ENCODE data around the gene DPYD.

DNA sequence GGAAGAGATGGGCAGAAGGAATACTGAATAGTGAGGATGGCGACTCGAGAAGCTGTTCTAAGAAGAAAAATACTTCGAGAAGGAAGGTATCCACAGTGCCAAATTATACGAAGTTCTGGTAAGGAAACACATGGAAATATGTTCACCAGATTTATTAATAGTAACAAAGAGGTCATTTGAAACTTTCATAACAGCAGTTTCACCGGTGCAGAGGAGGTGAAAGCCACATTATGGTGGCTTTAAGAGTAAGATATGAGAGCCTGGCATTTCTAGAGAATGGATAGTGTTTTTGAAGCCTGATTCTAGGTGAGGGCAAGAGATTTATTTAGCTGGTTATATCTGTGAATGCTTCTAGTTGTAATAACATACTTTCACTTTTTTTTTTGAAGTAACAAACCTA lies 56.2 kb downstream of the DPYD start:
- TF ChIP-seq, protein P1, sequence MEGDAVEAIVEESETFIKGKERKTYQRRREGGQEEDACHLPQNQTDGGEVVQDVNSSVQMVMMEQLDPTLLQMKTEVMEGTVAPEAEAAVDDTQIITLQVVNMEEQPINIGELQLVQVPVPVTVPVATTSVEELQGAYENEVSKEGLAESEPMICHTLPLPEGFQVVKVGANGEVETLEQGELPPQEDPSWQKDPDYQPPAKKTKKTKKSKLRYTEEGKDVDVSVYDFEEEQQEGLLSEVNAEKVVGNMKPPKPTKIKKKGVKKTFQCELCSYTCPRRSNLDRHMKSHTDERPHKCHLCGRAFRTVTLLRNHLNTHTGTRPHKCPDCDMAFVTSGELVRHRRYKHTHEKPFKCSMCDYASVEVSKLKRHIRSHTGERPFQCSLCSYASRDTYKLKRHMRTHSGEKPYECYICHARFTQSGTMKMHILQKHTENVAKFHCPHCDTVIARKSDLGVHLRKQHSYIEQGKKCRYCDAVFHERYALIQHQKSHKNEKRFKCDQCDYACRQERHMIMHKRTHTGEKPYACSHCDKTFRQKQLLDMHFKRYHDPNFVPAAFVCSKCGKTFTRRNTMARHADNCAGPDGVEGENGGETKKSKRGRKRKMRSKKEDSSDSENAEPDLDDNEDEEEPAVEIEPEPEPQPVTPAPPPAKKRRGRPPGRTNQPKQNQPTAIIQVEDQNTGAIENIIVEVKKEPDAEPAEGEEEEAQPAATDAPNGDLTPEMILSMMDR (IDR thresholded peaks at IDR 0.05; ENCODE audit: insufficient read depth, low read length, poor library complexity, severe bottlenecking), result no peak
- no peak for TF ChIP-seq EZH2phosphoT487 (conservative IDR thresholded peaks at IDR 0.05; ENCODE audit: low read length)

Data from SU-DHL-6 (cell line).